ENCODE data around the gene TMTC2. TPM values are rescaled to one million over a fixed set of nuclear protein-coding genes. Genes with fewer than 3 reads are reported as not detected.

Gene TMTC2
- total and polyA plus RNA-seq, 2 donors (not counting 3 experiments of a cell fraction or from before 2014, with no cell fraction given) = 4.1 to 7.8 TPM

- Histone ChIP-seq H3K36me3 (ENCODE audit: control insufficient read depth in 2 of 2, extremely low read depth in 1 of 2, insufficient read depth in 2 of 2, low read length in 2 of 2) (no peaks in the 10 kb centered on the region), H3K9ac (replicated peaks; ENCODE audit: extremely low read depth, insufficient read depth, low read length) (no peak overlapping the region), H3K79me2 (ENCODE audit: control insufficient read depth, insufficient read depth, low read length) (no peaks in the 10 kb centered on the region), H3K4me3 (replicated peaks in 1 of 3; ENCODE audit: insufficient read depth in 1 of 3, low read depth in 1 of 3, low read length in 3 of 3) (no peak overlapping the region), H3K4me1 (ENCODE audit: control insufficient read depth, extremely low read depth, insufficient read depth, low read length) (no peaks in the 10 kb centered on the region), H3K9me3 (replicated peaks; ENCODE audit: control insufficient read depth, insufficient read depth, low read length) (no peaks in the 10 kb centered on the region), H3K27me3 (ENCODE audit: control insufficient read depth in 2 of 2, insufficient read depth in 2 of 2, low read length in 2 of 2) (no peaks in the 10 kb centered on the region), H4K20me1 (replicated peaks; ENCODE audit: control insufficient read depth, extremely low read depth, insufficient read depth, low read length) (no peaks in the 10 kb centered on the region), H3K27ac (ENCODE audit: insufficient read depth, low read depth, low read length) (no peak overlapping the region), H3K9me1 (replicated peaks; ENCODE audit: control insufficient read depth, extremely low read depth, insufficient read depth, low read length) (no peaks in the 10 kb centered on the region), H2AFZ (ENCODE audit: low read depth, low read length) (no peak overlapping the region), H3K4me2 (ENCODE audit: insufficient read depth, low read length) (no peak overlapping the region)
- intact Hi-C loops (cut with micrococcal nuclease) = no loop called here
- no peak for DNase-seq (ENCODE audit: low read depth, low spot score)
- TF ChIP-seq GATA2 (IDR thresholded peaks at IDR 0.05; ENCODE audit: insufficient read depth, insufficient read length, low read depth, low read length) (no peak), POLR2AphosphoS5 (IDR thresholded peaks at IDR 0.05; ENCODE audit: insufficient read depth, low read depth, low read length) (no peak), EZH2 (IDR thresholded peaks at IDR 0.05; ENCODE audit: borderline replicate concordance, low read depth, low read length, severe bottlenecking) (no peak), POLR2A (IDR thresholded peaks at IDR 0.05; ENCODE audit: low read depth, low read length) (no peak), FOS (IDR thresholded peaks at IDR 0.05; ENCODE audit: borderline replicate concordance, insufficient read depth, low read length) (no peak), MAX (IDR thresholded peaks at IDR 0.05; ENCODE audit: insufficient read depth, insufficient read length) (no peak), MYC (IDR thresholded peaks at IDR 0.05; ENCODE audit: low read depth, low read length) (no peak), JUN (IDR thresholded peaks at IDR 0.05; ENCODE audit: borderline replicate concordance, insufficient read depth, insufficient read length, low read depth) (no peak), CTCF (IDR thresholded peaks at IDR 0.05; ENCODE audit: extremely low read depth in 1 of 2, insufficient read depth in 1 of 2, low read depth in 1 of 2, low read length in 2 of 2) (no peak)
- ChIA-PET POLR2A (no interaction called here), CTCF (interaction anchor here (0.8 to 1.8 kb wide), 3 partner anchors 10 to 257 kb away, joined by 3 to 6 read pairs (median 3); no protein-coding TSS in a partner anchor)
- no TSS peak for BruUV-seq (replicated peaks)
- dilution Hi-C loops (cut with MboI; ENCODE audit: extremely low pct_ligation_motif_present, low sequenced_read_pairs) = no loop called here
- no peak for FAIRE-seq
Observed at GRCh38 chr12:82942991-82943401, 256.3 kb downstream of the TMTC2 start.
